DND-41 (cell line): ENCODE data around the gene RPL29.

Experiments
- ATAC-seq: fragments of 200-7000 bp; cut with Tn5 transposase; 3 replicates; pipeline ENCODE4 v1.9.1; 2021; ENCODE audit warnings: low read depth; ENCODE audit not compliant: insufficient read depth
- DNase-seq: peaks from one replicate; pipeline ENCODE4 v3.0.0-alpha.2; 2020
- H2AFZ ChIP-seq: 2 replicates; pipeline ENCODE4 v1.6.0; 2012; ENCODE audit warnings: low read depth, low read length
- H3K27ac ChIP-seq: 2 replicates; pipeline ENCODE4 v1.5.1; 2012; ENCODE audit warnings: low read length, inconsistent platforms
- H3K27me3 ChIP-seq: fragments of 200-600 bp; sonication (generic); 2 replicates; pipeline ENCODE4 v1.6.0; 2012; ENCODE audit warnings: low read length, mild to moderate bottlenecking, inconsistent platforms; ENCODE audit not compliant: insufficient read depth, poor library complexity
- H3K36me3 ChIP-seq: 2 replicates; pipeline ENCODE4 v1.5.1; 2012; ENCODE audit warnings: low read length, inconsistent platforms; ENCODE audit not compliant: insufficient read depth
- H3K4me1 ChIP-seq: 2 replicates; pipeline ENCODE4 v1.5.1; 2012; ENCODE audit warnings: mild to moderate bottlenecking, low read length; ENCODE audit not compliant: insufficient read depth
- H3K4me2 ChIP-seq: 2 replicates; pipeline ENCODE4 v1.6.0; 2012; ENCODE audit warnings: mild to moderate bottlenecking, moderate library complexity, low read length, inconsistent platforms; ENCODE audit not compliant: insufficient read depth
- H3K4me3 ChIP-seq, 2 experiments: fragments of 200-600 bp in 1 of 2; shearing (Covaris generic) in 1 of 2; 2 replicates each; pipeline ENCODE4 v1.5.1; 2012 to 2016; ENCODE audit warnings: inconsistent platforms in 2 of 2, low read length in 2 of 2, mild to moderate bottlenecking in 2 of 2, low read depth in 1 of 2, moderate library complexity in 1 of 2
- H3K79me2 ChIP-seq: 2 replicates; pipeline ENCODE4 v1.6.0; 2012; ENCODE audit warnings: low read length, inconsistent platforms; ENCODE audit not compliant: insufficient read depth
- H3K9ac ChIP-seq: 2 replicates; pipeline ENCODE4 v1.6.0; 2012; ENCODE audit warnings: low read depth, mild to moderate bottlenecking, inconsistent platforms, low read length, moderate library complexity
- H3K9me3 ChIP-seq: 2 replicates; pipeline ENCODE4 v1.5.1; 2012; ENCODE audit warnings: low read length, moderate library complexity, mild to moderate bottlenecking, inconsistent platforms; ENCODE audit not compliant: insufficient read depth, severe bottlenecking
- H4K20me1 ChIP-seq: 2 replicates; pipeline ENCODE4 v1.6.0; 2012; ENCODE audit warnings: low read length; ENCODE audit not compliant: insufficient read depth
- EZH2 ChIP-seq: IDR thresholded peaks from 3 replicates; pipeline ENCODE4 v1.6.1; 2012; ENCODE audit warnings: borderline replicate concordance, low read depth, mild to moderate bottlenecking, moderate library complexity, low read length, inconsistent platforms; ENCODE audit not compliant: severe bottlenecking
- TF ChIP-seq, protein P1 (sequence below): IDR thresholded peaks from 2 replicates; pipeline ENCODE4 v1.5.1; 2012; ENCODE audit warnings: borderline replicate concordance, low read length, moderate library complexity, mild to moderate bottlenecking; ENCODE audit not compliant: poor library complexity, severe bottlenecking; ENCODE audit errors: extremely low read depth

The RPL29 gene

DNA sequence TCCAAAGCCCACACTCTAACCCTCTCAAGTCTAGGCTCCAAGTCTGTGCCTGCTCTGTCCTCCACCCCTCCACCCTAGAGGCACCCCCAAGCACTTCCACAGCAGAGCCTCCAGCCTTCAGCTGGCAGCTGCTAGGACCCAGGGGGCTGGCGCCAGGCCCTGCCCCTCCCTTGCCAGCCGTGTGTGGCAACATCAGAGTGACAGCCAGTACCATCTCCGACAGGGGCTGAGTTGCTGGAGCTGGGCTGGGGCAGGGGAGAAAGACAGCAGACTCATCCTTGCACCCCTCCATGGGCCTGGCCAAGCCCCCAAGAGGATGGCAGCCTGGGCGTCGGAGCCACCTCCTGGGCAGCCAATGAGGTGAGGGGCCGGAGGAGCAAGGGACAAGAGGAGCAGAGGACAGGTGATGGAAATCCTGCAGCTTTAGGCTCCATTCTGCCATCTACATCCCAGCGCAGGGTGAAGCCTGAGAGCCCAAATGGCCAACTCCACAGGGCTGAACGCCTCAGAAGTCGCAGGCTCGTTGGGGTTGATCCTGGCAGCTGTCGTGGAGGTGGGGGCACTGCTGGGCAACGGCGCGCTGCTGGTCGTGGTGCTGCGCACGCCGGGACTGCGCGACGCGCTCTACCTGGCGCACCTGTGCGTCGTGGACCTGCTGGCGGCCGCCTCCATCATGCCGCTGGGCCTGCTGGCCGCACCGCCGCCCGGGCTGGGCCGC, 40.4 kb downstream of the RPL29 start, which contains the start of gene GPR62:
TSS of gene GPR62 (plus strand) at position 207 of the 718 bp plus-strand sequence. CDS start at position 479, 272 bp downstream.
- H3K27ac ChIP-seq: no peak within 1 kb of the TSS
- no peak within 1 kb of the TSS for H3K4me3 ChIP-seq
- no peak within 1 kb of the TSS for H3K4me2 ChIP-seq
- no peaks in the 10 kb centered on the region for H3K9me3 ChIP-seq
- DNase-seq (no peak), ATAC-seq (peak; percentile 56)
- H3K9ac ChIP-seq: no peak within 1 kb of the TSS
- H3K36me3 ChIP-seq: no peaks in the 10 kb centered on the region
- H2AFZ ChIP-seq: no peak within 1 kb of the TSS
- no peaks in the 10 kb centered on the region for H4K20me1 ChIP-seq
- no peaks in the 10 kb centered on the region for H3K4me1 ChIP-seq
- TF ChIP-seq, protein P1, sequence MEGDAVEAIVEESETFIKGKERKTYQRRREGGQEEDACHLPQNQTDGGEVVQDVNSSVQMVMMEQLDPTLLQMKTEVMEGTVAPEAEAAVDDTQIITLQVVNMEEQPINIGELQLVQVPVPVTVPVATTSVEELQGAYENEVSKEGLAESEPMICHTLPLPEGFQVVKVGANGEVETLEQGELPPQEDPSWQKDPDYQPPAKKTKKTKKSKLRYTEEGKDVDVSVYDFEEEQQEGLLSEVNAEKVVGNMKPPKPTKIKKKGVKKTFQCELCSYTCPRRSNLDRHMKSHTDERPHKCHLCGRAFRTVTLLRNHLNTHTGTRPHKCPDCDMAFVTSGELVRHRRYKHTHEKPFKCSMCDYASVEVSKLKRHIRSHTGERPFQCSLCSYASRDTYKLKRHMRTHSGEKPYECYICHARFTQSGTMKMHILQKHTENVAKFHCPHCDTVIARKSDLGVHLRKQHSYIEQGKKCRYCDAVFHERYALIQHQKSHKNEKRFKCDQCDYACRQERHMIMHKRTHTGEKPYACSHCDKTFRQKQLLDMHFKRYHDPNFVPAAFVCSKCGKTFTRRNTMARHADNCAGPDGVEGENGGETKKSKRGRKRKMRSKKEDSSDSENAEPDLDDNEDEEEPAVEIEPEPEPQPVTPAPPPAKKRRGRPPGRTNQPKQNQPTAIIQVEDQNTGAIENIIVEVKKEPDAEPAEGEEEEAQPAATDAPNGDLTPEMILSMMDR: no peak
- TF ChIP-seq EZH2: no peak
- no peaks in the 10 kb centered on the region for H3K27me3 ChIP-seq
- no peaks in the 10 kb centered on the region for H3K79me2 ChIP-seq

DNA sequence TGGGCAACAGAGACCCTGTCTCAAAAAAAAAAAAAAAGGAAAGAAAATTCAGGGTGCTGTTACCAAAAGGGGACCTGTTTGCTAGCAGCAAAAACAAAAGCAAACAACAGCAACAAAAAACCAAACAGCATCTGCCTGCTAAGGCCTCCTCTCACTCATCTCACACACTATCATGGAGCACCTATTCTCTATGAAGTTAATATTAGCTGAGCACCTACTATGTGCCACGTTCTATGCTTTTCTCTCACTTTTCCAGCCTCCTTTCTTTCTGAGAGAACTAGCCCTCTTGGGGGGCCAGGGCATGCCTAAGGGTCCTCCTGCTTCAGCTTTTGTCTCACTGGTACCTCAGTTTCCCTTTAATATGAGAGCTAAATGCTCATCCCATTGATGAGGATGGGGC, 41.0 kb downstream of the RPL29 start:
- TF ChIP-seq EZH2: no peak
- TF ChIP-seq, protein P1: no peak
- no peaks in the 10 kb centered on the region for H3K9me3 ChIP-seq
- no peak overlapping the region for H3K4me2 ChIP-seq
- H3K4me3 ChIP-seq: no peak overlapping the region
- no peak overlapping the region for H2AFZ ChIP-seq
- ATAC-seq: no peak
- no peaks in the 10 kb centered on the region for H3K27me3 ChIP-seq
- H3K9ac ChIP-seq: no peak overlapping the region
- H4K20me1 ChIP-seq: no peaks in the 10 kb centered on the region
- no peak for DNase-seq
- no peaks in the 10 kb centered on the region for H3K79me2 ChIP-seq
- no peak overlapping the region for H3K27ac ChIP-seq
- no peaks in the 10 kb centered on the region for H3K36me3 ChIP-seq
- no peaks in the 10 kb centered on the region for H3K4me1 ChIP-seq

DNA sequence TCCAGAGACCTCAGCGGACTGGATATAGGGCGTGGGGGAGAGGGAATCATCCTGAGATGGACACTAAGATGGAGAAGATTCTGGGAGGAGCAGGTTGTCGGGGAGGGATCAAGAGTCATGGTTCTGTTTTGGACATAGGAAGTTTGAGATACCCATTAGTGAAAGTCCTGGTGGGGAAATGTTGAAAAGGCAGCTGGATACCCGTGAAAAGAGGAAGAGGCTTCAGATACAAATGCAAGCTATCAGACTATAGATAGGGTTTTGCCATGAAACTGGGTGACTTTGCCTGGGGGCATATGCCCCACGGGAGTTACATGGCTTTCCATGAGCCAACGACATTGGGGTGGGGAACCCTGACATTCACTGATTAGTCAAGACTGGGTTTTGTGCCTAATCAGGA, 41.6 kb downstream of the RPL29 start:
- TF ChIP-seq, protein P1: no peak
- TF ChIP-seq EZH2: no peak
- no peak for ATAC-seq

More for the DNA sequence above, 41.6 kb downstream of the RPL29 start:
- no peaks in the 10 kb centered on the region for H4K20me1 ChIP-seq
- H3K9me3 ChIP-seq: no peaks in the 10 kb centered on the region
- no peak overlapping the region for H3K4me3 ChIP-seq
- H3K27ac ChIP-seq: no peak overlapping the region
- H3K36me3 ChIP-seq: no peaks in the 10 kb centered on the region
- H3K4me2 ChIP-seq: no peak overlapping the region
- no peak for DNase-seq
- no peaks in the 10 kb centered on the region for H3K4me1 ChIP-seq
- no peak overlapping the region for H2AFZ ChIP-seq
- H3K79me2 ChIP-seq: no peaks in the 10 kb centered on the region
- no peaks in the 10 kb centered on the region for H3K27me3 ChIP-seq
- H3K9ac ChIP-seq: no peak overlapping the region
